ENCODE measurements around the gene ZNF407. TPM values are rescaled to one million over a fixed set of nuclear protein-coding genes. Genes with fewer than 3 reads are reported as not detected.

The ZNF407 gene
- total and polyA plus RNA-seq, 2 of the 13 experiments (the other 11 are each of a cell fraction or from before 2014, with no cell fraction given): 2.3 to 8.7 TPM

DNA sequence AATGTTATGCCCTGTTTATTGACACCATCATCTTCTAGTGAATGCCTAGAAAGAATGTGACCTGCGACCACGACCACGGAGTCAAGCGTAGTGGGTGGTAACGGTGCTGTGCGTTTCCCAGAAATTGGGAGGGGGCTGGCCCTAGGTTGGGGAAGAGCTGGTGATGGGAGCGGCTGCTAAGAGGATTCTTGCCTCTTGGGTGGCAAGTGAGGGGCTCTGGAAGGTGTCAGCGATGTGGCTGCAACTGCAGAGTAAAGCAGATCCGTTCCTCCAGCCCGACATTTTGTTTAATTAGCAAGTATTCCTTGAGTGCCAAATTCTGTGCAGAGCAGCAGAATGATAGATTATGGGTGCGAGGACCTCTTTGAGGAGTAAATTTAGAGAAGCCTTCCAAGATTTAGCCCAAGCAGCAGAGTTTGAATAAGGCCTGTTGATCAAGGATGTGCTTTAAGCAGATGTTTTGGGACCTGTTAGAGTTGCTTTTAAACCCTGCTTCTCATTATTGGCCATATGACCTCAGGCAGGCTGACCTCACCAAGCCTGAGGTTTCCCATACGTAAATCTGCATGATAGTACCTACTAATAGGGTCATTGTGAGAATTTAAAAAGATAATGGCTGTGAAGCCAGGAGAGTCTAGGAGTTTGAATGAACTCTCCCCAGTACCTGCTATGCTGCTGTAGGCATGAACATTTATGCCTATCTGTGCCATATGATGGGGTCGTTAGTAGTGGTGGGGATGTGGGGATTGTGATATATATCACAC is 323.6 kb downstream of the ZNF407 start:
- ChIA-PET CTCF (ENCODE audit: low intra/inter-chr PET ratio, low total read pairs) (no interaction called here), POLR2A (no interaction called here)
- in situ Hi-C loops (cut with HindIII; ENCODE audit: extremely low pct_ligation_motif_present, low pct_unique_long_range_greater_than_20kb) (no loop called here), intact Hi-C loops (cut with micrococcal nuclease; ENCODE audit: unreplicated experiment) (no loop called here)
- H3K27ac ChIP-seq (ENCODE audit: extremely low read length, insufficient read depth, low read length): no peak overlapping the region
- H3K9me3 ChIP-seq (ENCODE audit: low read length): no peaks in the 10 kb centered on the region
- no peak overlapping the region for H2AFZ ChIP-seq (ENCODE audit: low read length)
- FAIRE-seq: no peak
- no peaks in the 10 kb centered on the region for H3K4me1 ChIP-seq (ENCODE audit: insufficient read depth, low read length)
- H4K20me1 ChIP-seq (ENCODE audit: insufficient read depth, low read length): no peaks in the 10 kb centered on the region
- no peak overlapping the region for H3K4me3 ChIP-seq (replicated peaks in 1 of 3; ENCODE audit: insufficient read depth in 1 of 3, low read depth in 2 of 3, low read length in 3 of 3)
- no peak for ATAC-seq
- H3K27me3 ChIP-seq (ENCODE audit: control insufficient read depth in 1 of 2, insufficient read depth in 2 of 2, low read length in 2 of 2): no peaks in the 10 kb centered on the region
- DNase-seq (ENCODE audit: low spot score): no peak
- no TSS peak for BruUV-seq (replicated peaks)
- H3K79me2 ChIP-seq (ENCODE audit: insufficient read depth, low read length): no peaks in the 10 kb centered on the region
- no peak overlapping the region for H3K4me2 ChIP-seq (ENCODE audit: low read depth, low read length)
- 94% methylated on average over 13 of the region's 13 CpGs for WGBS (ENCODE audit: low lambda C conversion rate)
- H3K9ac ChIP-seq (ENCODE audit: insufficient read depth, low read depth, low read length): no peak overlapping the region
- 0 out of 5 replicates have a peak, but pooled peaks cover 0 to 7% of the 10 kb centered on the region in 2 experiments for H3K36me3 ChIP-seq (replicated peaks in 1 of 2; ENCODE audit: control insufficient read depth in 1 of 2, insufficient read depth in 2 of 2, low read length in 2 of 2)
- TF ChIP-seq PBX3 (CRISPR knock-in tag; IDR thresholded peaks at IDR 0.05; ENCODE audit: borderline replicate concordance) (no peak), ATF1 (CRISPR knock-in tag; IDR thresholded peaks at IDR 0.05) (no peak), CHCHD3 (CRISPR knock-in tag; IDR thresholded peaks at IDR 0.05) (no peak), ZNF709 (CRISPR knock-in tag; IDR thresholded peaks at IDR 0.05) (no peak), ZNF83 (CRISPR knock-in tag; IDR thresholded peaks at IDR 0.05; ENCODE audit: borderline replicate concordance) (no peak), SMAD1 (CRISPR knock-in tag; IDR thresholded peaks at IDR 0.05; ENCODE audit: borderline replicate concordance, low read depth) (no peak), ZNF510 (CRISPR knock-in tag; IDR thresholded peaks at IDR 0.05; ENCODE audit: low read depth) (no peak), ZNF441 (CRISPR knock-in tag; IDR thresholded peaks at IDR 0.05; ENCODE audit: borderline replicate concordance) (no peak), ZNF615 (CRISPR knock-in tag; IDR thresholded peaks at IDR 0.05; ENCODE audit: borderline replicate concordance) (no peak), ZNF629 (CRISPR knock-in tag; conservative IDR thresholded peaks at IDR 0.05) (no peak), TBP (CRISPR knock-in tag; IDR thresholded peaks at IDR 0.05) (no peak), ZXDC (CRISPR knock-in tag; IDR thresholded peaks at IDR 0.05) (no peak)
- TF ChIP-seq, protein P1, sequence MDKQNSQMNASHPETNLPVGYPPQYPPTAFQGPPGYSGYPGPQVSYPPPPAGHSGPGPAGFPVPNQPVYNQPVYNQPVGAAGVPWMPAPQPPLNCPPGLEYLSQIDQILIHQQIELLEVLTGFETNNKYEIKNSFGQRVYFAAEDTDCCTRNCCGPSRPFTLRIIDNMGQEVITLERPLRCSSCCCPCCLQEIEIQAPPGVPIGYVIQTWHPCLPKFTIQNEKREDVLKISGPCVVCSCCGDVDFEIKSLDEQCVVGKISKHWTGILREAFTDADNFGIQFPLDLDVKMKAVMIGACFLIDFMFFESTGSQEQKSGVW (CRISPR knock-in tag; IDR thresholded peaks at IDR 0.05; ENCODE audit: borderline replicate concordance): no peak
